Measurements from ENCODE around the gene TSGA10IP.

- TF ChIP-seq CTCF (IDR thresholded peaks at IDR 0.05) (peak; percentile 87 to 98 (median 94)), POLR2AphosphoS5 (IDR thresholded peaks at IDR 0.05) (peak in 3 of 4 donors; percentile 21 to 61 (median 48))
Observed at GRCh38 chr11:65988791-65989592, 43.7 kb downstream of the TSGA10IP start.

Data from sigmoid colon (tissue), 4 donors.